Measurements from ENCODE around the gene EI24.

DNA sequence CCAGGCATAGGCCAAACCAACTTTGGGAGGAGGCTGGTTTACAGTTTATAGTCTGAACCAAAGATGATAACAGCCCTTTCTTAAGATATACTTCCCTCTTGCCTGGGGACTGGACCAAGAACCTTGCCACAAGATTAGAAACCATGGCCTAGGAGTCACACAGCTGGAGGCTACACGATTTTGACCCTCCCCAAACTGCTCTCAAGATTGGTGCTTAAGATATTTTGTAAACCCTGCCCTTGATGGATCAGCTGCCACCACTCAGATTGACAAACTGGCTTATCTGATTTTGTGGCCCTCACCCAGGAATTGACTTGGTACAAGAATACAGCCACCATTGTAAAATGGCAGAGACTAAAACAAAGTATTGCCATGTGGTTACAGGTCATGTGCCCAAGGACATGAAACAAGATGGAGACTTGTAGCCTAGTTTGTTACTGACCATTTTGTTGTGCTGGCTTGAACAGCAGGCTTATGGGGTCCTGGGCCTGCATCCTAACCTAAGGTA, 17.4 kb upstream of the EI24 start:
- no peak for TF ChIP-seq GATA1 (IDR thresholded peaks at IDR 0.05; ENCODE audit: low read depth, low read length)
- no peak for TF ChIP-seq POLR2A (IDR thresholded peaks at IDR 0.05; ENCODE audit: low read length)

Data from erythroblast (primary cell).